GM12891 (cell line): ENCODE results near the gene GDF3.
"Not testable (repeated sequence)": the region's sequence is repeated elsewhere in the genome, so short reads cannot be mapped to it uniquely, and the experiment has no call there.

Experiments
- DNase-seq: peaks from one replicate; pipeline ENCODE4 v3.0.0; 2011; ENCODE audit warnings: low spot score; ENCODE audit not compliant: insufficient read length
- FAIRE-seq: peaks from 2 replicates; lab custom pipeline; 2011; peaks lifted over from hg19 to GRCh38; lab: Jason Lieb, UNC
- PAX5 ChIP-seq: IDR thresholded peaks from 2 replicates; pipeline ENCODE4 v1.6.1; 2011; ENCODE audit warnings: low read length, moderate library complexity, mild to moderate bottlenecking; ENCODE audit not compliant: insufficient read depth, severe bottlenecking
- POLR2A ChIP-seq: IDR thresholded peaks from 2 replicates; pipeline ENCODE4 v1.6.1; 2011; ENCODE audit warnings: low read depth, low read length, control low read depth
- POLR2AphosphoS5 ChIP-seq: IDR thresholded peaks from 2 replicates; pipeline ENCODE4 v1.6.1; 2011; ENCODE audit warnings: low read depth, low read length, control low read depth
- POU2F2 ChIP-seq: IDR thresholded peaks from 2 replicates; pipeline ENCODE4 v1.6.1; 2011; ENCODE audit warnings: low read depth, mild to moderate bottlenecking, control low read depth, low read length, moderate library complexity
- SPI1 ChIP-seq: IDR thresholded peaks from 2 replicates; pipeline ENCODE4 v1.6.1; 2011; ENCODE audit warnings: low read depth, low read length, control low read depth
- TAF1 ChIP-seq: IDR thresholded peaks from 2 replicates; pipeline ENCODE4 v1.6.1; 2011; ENCODE audit warnings: low read depth, low read length, control low read depth

GDF3 gene

DNA sequence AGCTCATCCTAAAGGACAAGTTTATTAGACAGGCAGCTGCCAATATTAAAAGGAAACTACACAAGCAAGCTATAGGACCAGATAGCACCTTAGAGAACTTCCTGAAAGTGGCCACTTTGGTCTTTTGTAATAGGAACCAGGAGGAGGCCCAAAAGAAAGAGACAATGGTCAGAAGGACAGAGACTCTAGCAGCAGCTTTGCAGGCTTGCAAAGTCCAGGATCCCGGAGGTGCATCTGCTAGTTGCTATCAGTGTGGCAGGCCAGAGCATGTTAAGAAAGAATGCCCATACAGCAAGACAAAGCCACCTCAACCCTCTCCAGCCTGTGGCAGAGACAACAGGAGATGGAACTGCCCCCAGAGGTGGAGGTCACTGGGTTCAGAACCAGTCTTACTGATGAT, 53.3 kb downstream of the GDF3 start:
- TF ChIP-seq TAF1 (no peak), PAX5 (no peak), SPI1 (no peak), POU2F2 (no peak), POLR2AphosphoS5 (no peak), POLR2A (no peak)
- DNase-seq (no peak), FAIRE-seq (no peak)

GRCh38 chr12:7640123-7640995, 55.2 kb downstream of the GDF3 start:
- DNase-seq, FAIRE-seq: not testable (repeated sequence)
